MCF 10A (cell line): ENCODE results near the gene GARS1. TPM values are rescaled to one million over a fixed set of nuclear protein-coding genes. Genes with fewer than 3 reads are reported as not detected.
A peak's percentile ranks its signal among the peaks of the same experiment; 100 is the strongest.

Experiments used
- BruUV-seq: library from RNA; stranded (reverse); fragments of 400-500 nt; replicated peaks from 2 replicates; lab custom pipeline; 2021; lab: Mats Ljungman, UMichigan
- CTCF ChIA-PET: fragments of 300-600 bp; sonication (Branson Sonifier 250); formaldehyde crosslinking; extraction: SDS; loops from one replicate; lab custom pipeline; 2021; ENCODE audit warnings: antibody characterized with exemption, inconsistent platforms; lab: Yijun Ruan, JAX
- POLR2A ChIA-PET: fragments of 300-600, 350-650 bp; sonication (Branson Sonifier 250); formaldehyde crosslinking; extraction: SDS; loops from one replicate; lab custom pipeline; 2020; ENCODE audit warnings: antibody characterized with exemption, inconsistent platforms; lab: Yijun Ruan, JAX
- DNase-seq: peaks from one replicate; pipeline ENCODE4 v3.0.0-alpha.2; 2018; ENCODE audit not compliant: unreplicated experiment
- H3K27ac Mint-ChIP-seq: one replicate; pipeline ENCODE4 v1.8.0; 2022; ENCODE audit warnings: mild to moderate bottlenecking, low read depth, mixed read lengths; ENCODE audit not compliant: unreplicated experiment
- H3K27me3 Mint-ChIP-seq: one replicate; pipeline ENCODE4 v1.8.0; 2022; ENCODE audit warnings: mixed read lengths; ENCODE audit not compliant: insufficient read depth, unreplicated experiment
- H3K36me3 Mint-ChIP-seq: one replicate; pipeline ENCODE4 v1.8.0; 2022; ENCODE audit warnings: mild to moderate bottlenecking, moderate library complexity, mixed read lengths; ENCODE audit not compliant: insufficient read depth, unreplicated experiment
- H3K4me1 Mint-ChIP-seq: one replicate; pipeline ENCODE4 v1.8.0; 2022; ENCODE audit warnings: mixed read lengths; ENCODE audit not compliant: insufficient read depth, unreplicated experiment
- H3K4me3 Mint-ChIP-seq: one replicate; pipeline ENCODE4 v1.8.0; 2022; ENCODE audit warnings: mild to moderate bottlenecking, moderate library complexity, mixed read lengths; ENCODE audit not compliant: unreplicated experiment
- H3K9me3 Mint-ChIP-seq: one replicate; pipeline ENCODE4 v1.8.0; 2022; ENCODE audit warnings: mixed read lengths; ENCODE audit not compliant: unreplicated experiment
- CTCF ChIP-seq: fragments of 200-600 bp; IDR thresholded peaks from one replicate; pipeline ENCODE4 v1.8.0; 2022; ENCODE audit warnings: antibody characterized with exemption, mild to moderate bottlenecking; ENCODE audit not compliant: unreplicated experiment
- intact Hi-C: fragments of 100-400 bp; cut with micrococcal nuclease; formaldehyde crosslinking; loops from 2 replicates; pipeline ENCODE4 v1.14.1; 2022
- total RNA-seq: library from RNA; stranded (reverse); gene quantifications from 2 replicates; pipeline ENCODE4 v1.2.3, GENCODE V29; 2022

The GARS1 gene
- total RNA-seq, 1 experiment from 2014 or later, result 386 TPM

- TF ChIP-seq CTCF, result no peak
- intact Hi-C loops, result loop anchor here (5.0 kb wide), 1 partner anchor 147 kb away; no protein-coding TSS in a partner anchor
- ChIA-PET POLR2A (interaction anchor here (0.7 kb wide), 1 partner anchor 40 kb away, joined by 3 read pairs; no protein-coding TSS in a partner anchor), CTCF (interaction anchor here (0.9 to 8.2 kb wide), 3 partner anchors 11 to 284 kb away, joined by 3 to 150 read pairs (median 50); partner anchors contain the start of gene GGCT)
- no TSS peak for BruUV-seq
- peaks cover 9% of the 10 kb centered on the region for H3K4me1 Mint-ChIP-seq
- no peak overlapping the region for H3K27ac Mint-ChIP-seq
- DNase-seq, result peak; percentile 33
- H3K36me3 Mint-ChIP-seq, result peaks cover 24% of the 10 kb centered on the region
- H3K4me3 Mint-ChIP-seq, result no peak overlapping the region
- H3K27me3 Mint-ChIP-seq, result no peaks in the 10 kb centered on the region
- H3K9me3 Mint-ChIP-seq, result no peaks in the 10 kb centered on the region
Measured at GRCh38 chr7:30559611-30560010, 35.1 kb upstream of the GARS1 start.

GRCh38 chr7:30561389-30561788 lies 33.3 kb upstream of the GARS1 start:
- Mint-ChIP-seq H3K36me3 (peaks cover 31% of the 10 kb centered on the region), H3K4me1 (peaks cover 9% of the 10 kb centered on the region), H3K27ac (no peak overlapping the region), H3K9me3 (no peaks in the 10 kb centered on the region), H3K27me3 (no peaks in the 10 kb centered on the region), H3K4me3 (no peak overlapping the region)
- no peak for DNase-seq
- BruUV-seq, result no TSS peak
- POLR2A ChIA-PET, result interaction anchor here (0.9 to 5.1 kb wide), 3 partner anchors 12 to 58 kb away, joined by 3 to 90 read pairs (median 6); no protein-coding TSS in a partner anchor
- no peak for TF ChIP-seq CTCF
- CTCF ChIA-PET, result interaction anchor here (0.5 to 10.8 kb wide), 5 partner anchors 11 to 739 kb away, joined by 3 to 434 read pairs (median 77); partner anchors contain the start of gene GGCT
- intact Hi-C loops, result loop anchor here (5.0 kb wide), 1 partner anchor 149 kb away; no protein-coding TSS in a partner anchor

GRCh38 chr7:30562498-30562897 lies 32.2 kb upstream of the GARS1 start:
- Mint-ChIP-seq H3K4me1 (peaks cover 9% of the 10 kb centered on the region), H3K36me3 (peaks cover 35% of the 10 kb centered on the region), H3K4me3 (no peak overlapping the region), H3K27ac (no peak overlapping the region), H3K27me3 (no peaks in the 10 kb centered on the region), H3K9me3 (no peaks in the 10 kb centered on the region)
- ChIA-PET CTCF (interaction anchor here (0.6 to 10.8 kb wide), 8 partner anchors 12 to 287 kb away, joined by 3 to 434 read pairs (median 29); partner anchors contain the start of gene GGCT), POLR2A (interaction anchor here (1.3 to 5.1 kb wide), 3 partner anchors 13 to 84 kb away, joined by 3 to 90 read pairs (median 3); partner anchors contain the start of gene NOD1)
- DNase-seq, result no peak
- no peak for TF ChIP-seq CTCF
- intact Hi-C loops, result loop anchor here (5.0 kb wide), 1 partner anchor 150 kb away; no protein-coding TSS in a partner anchor
- no TSS peak for BruUV-seq

- Mint-ChIP-seq H3K9me3 (no peaks in the 10 kb centered on the region), H3K4me1 (peaks cover 9% of the 10 kb centered on the region), H3K36me3 (peaks cover 39% of the 10 kb centered on the region), H3K27me3 (no peaks in the 10 kb centered on the region), H3K27ac (peak overlapping the region; percentile 73), H3K4me3 (no peak overlapping the region)
- intact Hi-C loops, result loop anchor here (5.0 kb wide), 1 partner anchor 151 kb away; no protein-coding TSS in a partner anchor
- no peak for DNase-seq
- POLR2A ChIA-PET, result interaction anchor here (0.6 to 5.1 kb wide), 6 partner anchors 8 to 398 kb away, joined by 3 to 90 read pairs (median 3); partner anchors contain the start of gene NOD1
- BruUV-seq, result no TSS peak
- CTCF ChIA-PET, result interaction anchor here (0.8 to 10.8 kb wide), 12 partner anchors 12 to 1551 kb away, joined by 3 to 434 read pairs (median 12); partner anchors contain the start of gene GGCT
- TF ChIP-seq CTCF, result no peak
Measured at GRCh38 chr7:30562909-30563308, 31.8 kb upstream of the GARS1 start.
